Naive thymus-derived CD4-positive, alpha-beta T cell (primary cell): Measurements from ENCODE around the gene LRRFIP1. TPM values are rescaled to one million over a fixed set of nuclear protein-coding genes. Genes with fewer than 3 reads are reported as not detected.
A peak's percentile ranks its signal among the peaks of the same experiment; 100 is the strongest.

Experiments used
- ATAC-seq: fragments of 150-1000 bp; cut with Tn5 transposase; 2 replicates; pipeline ENCODE4 v1.10.0; 2021; ENCODE audit warnings: mild to moderate bottlenecking, moderate library complexity
- CTCF ChIA-PET: fragments of 350-600 bp; sonication (Branson Sonifier 250); formaldehyde crosslinking; loops from one replicate; lab custom pipeline; 2021; ENCODE audit warnings: antibody characterized with exemption; lab: Charles Lee
- POLR2A ChIA-PET: fragments of 350-600 bp; sonication (Branson Sonifier 250); formaldehyde crosslinking; loops from one replicate; lab custom pipeline; 2021; ENCODE audit warnings: antibody characterized with exemption, inconsistent platforms; lab: Charles Lee
- DNase-seq, 9 donors: peaks; one replicate each; pipeline versions ENCODE4 v3.0.0 to v3.0.0-alpha.2; 2020 to 2022; ENCODE audit warnings: mixed read lengths in 1 of 9
- H3K27ac ChIP-seq: one replicate; pipeline ENCODE4 v1.7.0; 2013; ENCODE audit warnings: mild to moderate bottlenecking, low read depth, low read length, moderate library complexity
- H3K27me3 ChIP-seq, 2 donors: one replicate each; pipeline ENCODE4 v1.7.0; 2013; ENCODE audit warnings: low read length in 2 of 2, mild to moderate bottlenecking in 2 of 2, moderate library complexity in 2 of 2; ENCODE audit not compliant: control insufficient read depth in 2 of 2, insufficient read depth in 2 of 2
- H3K36me3 ChIP-seq, 3 experiments: 1 replicate in 2 of 3; 2 replicates in 1 of 3; pipeline ENCODE4 v1.7.0; 2013; ENCODE audit warnings: low read length in 3 of 3, mild to moderate bottlenecking in 3 of 3, moderate library complexity in 1 of 3; ENCODE audit not compliant: insufficient read depth in 3 of 3, control insufficient read depth in 2 of 3
- H3K4me1 ChIP-seq, 2 donors: one replicate each; pipeline ENCODE4 v1.7.0; 2013; ENCODE audit warnings: low read length in 2 of 2, mild to moderate bottlenecking in 2 of 2, moderate library complexity in 1 of 2; ENCODE audit not compliant: control insufficient read depth in 2 of 2, insufficient read depth in 2 of 2
- H3K4me3 ChIP-seq: 2 replicates; pipeline ENCODE4 v1.7.0; 2013; ENCODE audit warnings: mild to moderate bottlenecking, low read length
- H3K9me3 ChIP-seq, 3 experiments: 1 replicate in 2 of 3; 2 replicates in 1 of 3; pipeline ENCODE4 v1.7.0; 2013; ENCODE audit warnings: low read length in 3 of 3; ENCODE audit not compliant: control insufficient read depth in 2 of 3
- H3K27ac Mint-ChIP-seq, 9 donors: one replicate each; pipeline ENCODE4 v1.8.0; 2020 to 2022; ENCODE audit warnings: mixed read lengths in 9 of 9, mild to moderate bottlenecking in 8 of 9, moderate library complexity in 5 of 9, inconsistent platforms in 2 of 9
- H3K27me3 Mint-ChIP-seq, 5 donors: one replicate each; pipeline ENCODE4 v1.8.0; 2021 to 2022; ENCODE audit warnings: mixed read lengths in 5 of 5, mild to moderate bottlenecking in 1 of 5
- H3K36me3 Mint-ChIP-seq, 5 donors: one replicate each; pipeline ENCODE4 v1.8.0; 2020 to 2022; ENCODE audit warnings: mixed read lengths in 5 of 5, mild to moderate bottlenecking in 3 of 5, inconsistent platforms in 1 of 5
- H3K4me1 Mint-ChIP-seq, 7 donors: one replicate each; pipeline ENCODE4 v1.8.0; 2020 to 2022; ENCODE audit warnings: mixed read lengths in 7 of 7, mild to moderate bottlenecking in 3 of 7, inconsistent platforms in 1 of 7
- H3K4me3 Mint-ChIP-seq, 10 donors: one replicate each; pipeline ENCODE4 v1.8.0; 2020 to 2022; ENCODE audit warnings: mild to moderate bottlenecking in 10 of 10, mixed read lengths in 10 of 10, moderate library complexity in 6 of 10, inconsistent platforms in 2 of 10
- H3K9me3 Mint-ChIP-seq, 11 donors: one replicate each; pipeline ENCODE4 v1.8.0; 2020 to 2022; ENCODE audit warnings: mixed read lengths in 11 of 11, mild to moderate bottlenecking in 4 of 11, inconsistent platforms in 1 of 11, moderate library complexity in 1 of 11
- intact Hi-C, 2 donors: fragments of 100-400 bp; cut with micrococcal nuclease; formaldehyde crosslinking; loops; one replicate each; pipeline ENCODE4 v1.15.1; 2023
- polyA plus RNA-seq, 2 donors: library from polyadenylated mRNA; unstranded; fragments of 300-500 nt; fragmentation: Illumina TruSeq; gene quantifications; one replicate each; pipeline ENCODE4 v1.2.3, GENCODE V29; 2021
- total RNA-seq, 6 experiments: library from RNA in 5 of 6; stranded (reverse) in 5 of 6; gene quantifications; 1 replicate in 5 of 6; 2 replicates in 1 of 6; pipeline ENCODE4 v1.2.3 and lab custom pipeline; 2021 to 2026

The LRRFIP1 gene
- total and polyA plus RNA-seq, 7 experiments from 2014 or later, result 82.2 to 257 (median 105) TPM

DNA sequence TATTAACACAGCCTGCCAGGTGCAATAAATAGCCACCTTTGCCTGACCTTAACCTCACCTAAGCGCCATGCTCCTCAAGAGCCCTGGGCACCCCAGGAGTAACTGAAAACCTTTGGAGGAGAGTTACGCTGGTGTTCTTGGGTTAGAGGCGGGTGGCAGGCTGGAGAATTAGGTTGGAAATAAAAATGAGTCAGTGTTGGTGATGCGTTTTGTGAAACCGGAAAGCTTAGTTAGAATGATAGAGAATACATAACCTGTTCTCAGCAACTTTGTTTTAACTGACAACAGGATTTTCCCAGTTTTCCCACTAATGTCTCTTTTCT, 17.0 kb downstream of the LRRFIP1 start:
- H3K27ac ChIP-seq, result no peak overlapping the region
- H3K9me3 Mint-ChIP-seq, result peaks cover 0 to 1% (median 0%) of the 10 kb centered on the region in 11 donors
- peaks cover 0 to 3% (median 0%) of the 10 kb centered on the region in 5 donors for H3K27me3 Mint-ChIP-seq
- peaks cover 0 to 37% (median 12%) of the 10 kb centered on the region in 5 donors for H3K36me3 Mint-ChIP-seq
- ChIA-PET POLR2A (no interaction called here), CTCF (no interaction called here)
- peaks cover 0 to 4% (median 0%) of the 10 kb centered on the region in 7 donors for H3K4me1 Mint-ChIP-seq
- peak overlapping the region in 1 of 9 donors; percentile 70 for H3K27ac Mint-ChIP-seq
- DNase-seq (no peak), ATAC-seq (no peak)
- H3K4me3 Mint-ChIP-seq, result no peak overlapping the region
- H3K4me3 ChIP-seq, result no peak overlapping the region
- no peaks in the 10 kb centered on the region for H3K36me3 ChIP-seq
- intact Hi-C loops, result no loop called here
- H3K9me3 ChIP-seq, result no peaks in the 10 kb centered on the region
- H3K4me1 ChIP-seq, result no peaks in the 10 kb centered on the region
- H3K27me3 ChIP-seq, result no peaks in the 10 kb centered on the region

DNA sequence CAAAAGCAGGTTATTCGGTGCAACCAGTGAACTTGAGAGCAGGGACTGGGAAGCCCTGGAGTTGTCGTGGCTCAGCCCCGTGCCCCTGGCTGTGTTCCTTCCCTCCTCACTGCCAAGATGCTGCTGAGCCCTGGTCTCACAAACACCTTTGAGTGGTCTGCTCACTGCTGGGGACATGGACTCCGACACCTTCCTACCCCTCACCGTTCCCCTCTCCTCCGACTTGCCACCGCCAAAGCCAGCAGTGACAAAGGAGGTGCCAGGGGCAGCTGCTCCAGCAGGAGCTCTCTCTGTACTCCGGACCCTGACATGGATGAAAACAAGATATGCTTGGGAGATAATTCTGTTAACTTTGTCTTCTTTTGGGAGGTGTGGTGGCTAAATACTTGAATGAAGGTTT, 17.9 kb downstream of the LRRFIP1 start:
- POLR2A ChIA-PET, result no interaction called here
- intact Hi-C loops, result no loop called here
- H3K27me3 ChIP-seq, result no peaks in the 10 kb centered on the region
- H3K9me3 ChIP-seq, result no peaks in the 10 kb centered on the region
- DNase-seq (no peak), ATAC-seq (no peak)
- peaks cover 0 to 4% (median 0%) of the 10 kb centered on the region in 7 donors for H3K4me1 Mint-ChIP-seq
- peaks cover 0 to 43% (median 20%) of the 10 kb centered on the region in 5 donors for H3K36me3 Mint-ChIP-seq
- H3K4me3 ChIP-seq, result no peak overlapping the region
- peaks cover 0 to 4% (median 0%) of the 10 kb centered on the region in 5 donors for H3K27me3 Mint-ChIP-seq
- peaks cover 0 to 4% (median 0%) of the 10 kb centered on the region in 11 donors for H3K9me3 Mint-ChIP-seq
- H3K27ac ChIP-seq, result no peak overlapping the region
- H3K27ac Mint-ChIP-seq, result no peak overlapping the region
- H3K36me3 ChIP-seq, result no peaks in the 10 kb centered on the region
- no peaks in the 10 kb centered on the region for H3K4me1 ChIP-seq
- H3K4me3 Mint-ChIP-seq, result no peak overlapping the region
- CTCF ChIA-PET, result interaction anchor here (0.6 kb wide), 1 partner anchor 28 kb away, joined by 5 read pairs; no protein-coding TSS in a partner anchor

DNA sequence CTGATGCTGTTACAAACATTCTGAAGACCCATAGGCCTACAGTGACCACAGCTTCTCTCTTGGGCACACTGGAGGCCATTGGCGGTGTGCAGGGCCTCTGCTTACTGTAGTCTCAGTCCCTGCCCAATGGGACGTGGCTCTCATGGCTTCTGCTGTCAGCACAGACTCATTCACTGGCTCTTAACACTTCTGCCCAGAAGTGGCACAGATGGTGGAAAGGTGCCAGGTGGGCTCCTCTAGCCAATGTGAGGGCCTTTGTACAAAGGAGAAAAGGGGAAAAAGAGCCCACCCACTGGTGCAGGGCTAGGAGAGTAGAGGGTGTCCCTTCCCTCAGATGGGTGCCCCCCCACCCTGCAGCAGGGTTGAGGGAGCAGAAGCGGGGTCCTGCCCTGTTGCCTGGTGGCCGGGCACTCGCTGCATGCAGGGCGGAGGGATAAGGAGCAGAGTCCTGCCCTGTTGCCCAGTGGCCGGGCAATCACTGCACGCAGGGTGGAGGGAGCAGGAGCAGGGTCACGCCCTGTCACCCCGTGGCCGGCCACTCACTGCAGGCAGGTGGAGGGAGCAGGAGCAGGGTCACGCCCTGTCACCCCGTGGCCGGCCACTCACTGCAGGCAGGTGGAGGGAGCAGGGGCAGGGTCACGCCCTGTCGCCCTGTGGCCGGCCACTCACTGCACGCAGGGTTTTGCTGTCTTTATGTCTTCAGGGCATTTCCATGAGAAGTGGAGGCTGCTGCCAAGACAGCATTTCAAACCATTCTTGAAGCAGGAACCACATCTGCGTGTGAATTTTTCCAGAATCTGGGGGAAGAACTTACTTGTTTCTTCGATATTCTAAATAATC, 20.0 kb downstream of the LRRFIP1 start:
- Mint-ChIP-seq H3K27ac (no peak overlapping the region), H3K27me3 (peaks cover 0 to 10% (median 0%) of the 10 kb centered on the region in 5 donors), H3K4me3 (no peak overlapping the region), H3K4me1 (peaks cover 0 to 4% (median 0%) of the 10 kb centered on the region in 7 donors), H3K36me3 (peaks cover 0 to 51% (median 32%) of the 10 kb centered on the region in 5 donors), H3K9me3 (peaks cover 0 to 13% (median 4%) of the 10 kb centered on the region in 11 donors)
- Histone ChIP-seq H3K4me1 (no peaks in the 10 kb centered on the region), H3K27me3 (peaks cover 0 to 3% of the 10 kb centered on the region in 2 donors), H3K9me3 (no peaks in the 10 kb centered on the region), H3K4me3 (no peak overlapping the region), H3K27ac (no peak overlapping the region), H3K36me3 (no peaks in the 10 kb centered on the region)
- CTCF ChIA-PET, result no interaction called here
- no peak for ATAC-seq
- POLR2A ChIA-PET, result no interaction called here
- intact Hi-C loops, result no loop called here
- no peak for DNase-seq

GRCh38 chr2:237648016-237648381, 20.6 kb downstream of the LRRFIP1 start:
- no peaks in the 10 kb centered on the region for H3K36me3 ChIP-seq
- H3K4me3 Mint-ChIP-seq, result no peak overlapping the region
- no peak for DNase-seq
- peaks cover 0 to 54% (median 35%) of the 10 kb centered on the region in 5 donors for H3K36me3 Mint-ChIP-seq
- H3K9me3 Mint-ChIP-seq, result peaks cover 0 to 13% (median 5%) of the 10 kb centered on the region in 11 donors
- peaks cover 0 to 11% (median 0%) of the 10 kb centered on the region in 5 donors for H3K27me3 Mint-ChIP-seq
- ChIA-PET CTCF (no interaction called here), POLR2A (no interaction called here)
- no peak overlapping the region for H3K27ac Mint-ChIP-seq
- H3K9me3 ChIP-seq, result no peaks in the 10 kb centered on the region
- intact Hi-C loops, result no loop called here
- ATAC-seq, result no peak
- no peaks in the 10 kb centered on the region for H3K4me1 ChIP-seq
- H3K27me3 ChIP-seq, result peaks cover 0 to 3% of the 10 kb centered on the region in 2 donors
- no peak overlapping the region for H3K27ac ChIP-seq
- H3K4me3 ChIP-seq, result no peak overlapping the region
- H3K4me1 Mint-ChIP-seq, result peaks cover 0 to 4% (median 0%) of the 10 kb centered on the region in 7 donors

DNA sequence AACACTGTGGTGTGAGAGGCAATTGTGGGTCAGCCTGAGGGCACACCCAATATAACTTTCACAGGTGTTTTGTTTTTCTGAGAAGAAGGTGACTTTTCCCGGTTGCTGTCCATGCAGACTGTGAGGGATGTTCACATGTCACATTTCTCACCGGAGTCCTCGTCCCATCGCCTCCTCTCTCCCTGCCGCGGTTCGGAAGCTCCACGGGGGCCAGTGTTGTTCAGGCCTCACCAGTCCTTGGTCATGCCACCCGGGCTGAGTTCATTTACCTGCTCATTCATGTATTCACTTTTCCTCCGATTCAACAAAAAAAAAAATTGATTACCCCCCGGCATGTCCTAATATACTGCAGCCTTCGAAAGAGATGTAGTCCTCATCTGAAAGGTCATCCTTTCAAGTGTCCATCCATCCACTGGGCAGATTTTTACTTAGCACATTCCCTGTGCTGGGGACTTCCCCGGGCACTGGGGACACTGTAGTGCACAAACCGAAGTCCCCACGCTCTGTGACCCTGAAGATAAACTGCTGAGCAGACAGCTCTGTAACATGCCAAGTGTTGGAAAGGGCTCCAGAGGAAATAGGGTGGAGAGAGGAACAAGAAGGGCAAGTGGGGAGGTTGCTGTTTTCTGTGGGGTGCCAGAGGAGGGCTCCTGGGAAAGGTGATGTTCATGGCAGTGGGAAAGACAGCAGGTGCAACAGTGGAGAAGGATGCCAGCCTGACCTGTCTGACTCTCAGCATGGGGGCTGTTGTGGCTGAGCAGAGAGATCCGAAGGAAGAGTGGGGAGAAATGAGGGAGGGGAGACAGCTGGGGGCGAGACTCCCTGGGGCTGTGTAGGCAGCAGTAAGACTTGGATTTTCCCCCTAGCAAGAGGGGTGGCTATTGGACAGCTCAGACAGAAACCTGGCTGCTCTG, 22.4 kb downstream of the LRRFIP1 start:
- Histone ChIP-seq H3K4me1 (no peaks in the 10 kb centered on the region), H3K36me3 (no peaks in the 10 kb centered on the region), H3K27ac (no peak overlapping the region), H3K27me3 (peaks cover 0 to 3% of the 10 kb centered on the region in 2 donors), H3K9me3 (no peaks in the 10 kb centered on the region), H3K4me3 (no peak overlapping the region)
- H3K4me1 Mint-ChIP-seq, result peaks cover 0 to 10% (median 3%) of the 10 kb centered on the region in 7 donors
- peaks cover 0 to 23% (median 0%) of the 10 kb centered on the region in 5 donors for H3K27me3 Mint-ChIP-seq
- no peak overlapping the region for H3K4me3 Mint-ChIP-seq
- intact Hi-C loops, result no loop called here
- ChIA-PET CTCF (no interaction called here), POLR2A (no interaction called here)
- no peak for DNase-seq
- no peak for ATAC-seq
- H3K27ac Mint-ChIP-seq, result peak overlapping the region in 1 of 9 donors; percentile 37
- peaks cover 0 to 51% (median 36%) of the 10 kb centered on the region in 5 donors for H3K36me3 Mint-ChIP-seq
- H3K9me3 Mint-ChIP-seq, result peaks cover 0 to 13% (median 5%) of the 10 kb centered on the region in 11 donors

- no peaks in the 10 kb centered on the region for H3K36me3 ChIP-seq
- Mint-ChIP-seq H3K36me3 (peaks cover 0 to 48% (median 33%) of the 10 kb centered on the region in 5 donors), H3K27ac (no peak overlapping the region), H3K4me3 (peak overlapping the region in 1 of 10 donors; percentile 56), H3K4me1 (peaks cover 2 to 16% (median 8%) of the 10 kb centered on the region in 7 donors), H3K9me3 (peaks cover 0 to 13% (median 5%) of the 10 kb centered on the region in 11 donors), H3K27me3 (peaks cover 0 to 24% (median 0%) of the 10 kb centered on the region in 5 donors)
- ATAC-seq, result no peak
- POLR2A ChIA-PET, result no interaction called here
- CTCF ChIA-PET, result no interaction called here
- H3K4me3 ChIP-seq, result no peak overlapping the region
- H3K27ac ChIP-seq, result no peak overlapping the region
- no peaks in the 10 kb centered on the region for H3K9me3 ChIP-seq
- H3K27me3 ChIP-seq, result peaks cover 0 to 3% of the 10 kb centered on the region in 2 donors
- intact Hi-C loops, result no loop called here
- no peaks in the 10 kb centered on the region for H3K4me1 ChIP-seq
- no peak for DNase-seq
Measured at GRCh38 chr2:237650455-237650850, 23.1 kb downstream of the LRRFIP1 start.
